Measurements from ENCODE around the gene FRMD8. TPM values are rescaled to one million over a fixed set of nuclear protein-coding genes. Genes with fewer than 3 reads are reported as not detected.
"Not testable (repeated sequence)": the region's sequence is repeated elsewhere in the genome, so short reads cannot be mapped to it uniquely, and the experiment has no call there.

FRMD8 gene
- polyA plus RNA-seq, 1 donor, result 11.4 TPM

DNA sequence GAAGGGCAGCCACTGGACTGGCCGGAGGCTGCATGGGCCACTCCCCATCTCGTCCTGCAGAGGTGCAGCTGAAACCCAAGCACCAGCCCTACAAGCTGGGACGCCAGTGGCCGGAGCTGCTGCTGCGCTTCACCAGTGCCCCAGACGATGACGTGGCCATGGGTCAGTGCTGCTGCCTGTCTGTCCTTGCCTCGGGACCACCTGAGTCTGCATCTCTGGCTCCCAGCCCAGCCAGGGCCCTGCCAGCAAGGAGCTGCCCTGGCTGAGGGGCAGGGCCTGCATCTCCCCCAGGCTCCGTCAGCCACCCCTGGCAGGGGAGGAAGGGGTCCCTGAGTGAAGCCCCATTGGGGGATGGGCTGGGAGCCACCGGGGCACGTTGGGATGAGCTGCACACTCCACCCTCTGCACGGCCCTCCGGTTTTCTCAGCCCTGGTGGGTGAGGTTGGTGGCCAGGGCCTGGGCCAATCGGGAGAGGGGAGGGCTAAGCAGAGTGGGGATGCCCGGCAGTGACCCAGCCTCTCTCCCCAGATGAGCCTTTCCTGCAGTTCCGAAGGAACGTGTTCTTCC is 7.2 kb downstream of the FRMD8 start:
- no peak for DNase-seq

DNA sequence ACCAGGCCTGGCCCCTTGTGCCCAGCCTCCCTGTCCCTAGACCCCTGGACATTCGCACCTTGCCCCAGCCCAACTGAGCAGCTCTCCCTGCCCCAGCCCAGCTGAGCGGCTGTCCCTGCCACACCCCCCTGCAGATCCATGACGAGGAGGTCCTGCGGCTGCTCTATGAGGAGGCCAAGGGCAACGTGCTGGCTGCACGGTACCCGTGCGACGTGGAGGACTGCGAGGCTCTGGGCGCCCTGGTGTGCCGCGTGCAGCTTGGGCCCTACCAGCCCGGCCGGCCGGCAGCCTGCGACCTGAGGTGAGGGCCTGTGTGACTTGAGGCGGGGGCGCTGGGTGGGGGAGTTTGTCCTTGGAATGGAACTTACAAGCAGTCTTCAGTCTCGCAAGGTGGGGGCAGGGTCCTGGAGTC is 7.7 kb downstream of the FRMD8 start:
- no peak for DNase-seq

DNA sequence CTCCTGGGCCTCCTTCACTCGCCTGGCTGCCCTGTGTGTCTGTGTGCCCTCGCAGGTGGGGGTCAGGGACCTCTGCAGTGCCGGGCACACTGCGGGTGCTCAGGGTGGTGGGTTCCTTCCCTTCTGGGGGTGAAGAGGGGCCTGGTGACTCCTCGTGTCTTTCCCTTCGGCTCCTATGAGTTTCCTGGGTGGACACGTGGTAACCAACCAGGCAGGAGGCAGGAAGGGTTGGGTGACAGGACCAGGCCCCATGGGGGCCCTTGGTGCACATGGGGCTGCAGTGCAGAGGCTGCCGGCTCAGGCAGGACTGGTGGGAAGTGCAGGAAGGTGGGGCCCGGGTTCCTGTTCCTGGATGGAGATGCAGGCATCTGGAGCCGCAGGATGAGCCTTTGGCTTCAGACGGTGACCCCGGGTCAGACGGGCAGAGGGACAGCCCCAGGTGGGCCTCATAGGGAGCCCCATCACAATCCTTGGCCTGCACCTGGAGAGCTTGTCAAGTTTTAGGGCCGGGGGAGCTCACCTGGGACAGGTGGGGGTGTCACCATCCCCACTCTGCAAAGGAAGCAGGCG is 9.6 kb downstream of the FRMD8 start:
- DNase-seq, result no peak

DNA sequence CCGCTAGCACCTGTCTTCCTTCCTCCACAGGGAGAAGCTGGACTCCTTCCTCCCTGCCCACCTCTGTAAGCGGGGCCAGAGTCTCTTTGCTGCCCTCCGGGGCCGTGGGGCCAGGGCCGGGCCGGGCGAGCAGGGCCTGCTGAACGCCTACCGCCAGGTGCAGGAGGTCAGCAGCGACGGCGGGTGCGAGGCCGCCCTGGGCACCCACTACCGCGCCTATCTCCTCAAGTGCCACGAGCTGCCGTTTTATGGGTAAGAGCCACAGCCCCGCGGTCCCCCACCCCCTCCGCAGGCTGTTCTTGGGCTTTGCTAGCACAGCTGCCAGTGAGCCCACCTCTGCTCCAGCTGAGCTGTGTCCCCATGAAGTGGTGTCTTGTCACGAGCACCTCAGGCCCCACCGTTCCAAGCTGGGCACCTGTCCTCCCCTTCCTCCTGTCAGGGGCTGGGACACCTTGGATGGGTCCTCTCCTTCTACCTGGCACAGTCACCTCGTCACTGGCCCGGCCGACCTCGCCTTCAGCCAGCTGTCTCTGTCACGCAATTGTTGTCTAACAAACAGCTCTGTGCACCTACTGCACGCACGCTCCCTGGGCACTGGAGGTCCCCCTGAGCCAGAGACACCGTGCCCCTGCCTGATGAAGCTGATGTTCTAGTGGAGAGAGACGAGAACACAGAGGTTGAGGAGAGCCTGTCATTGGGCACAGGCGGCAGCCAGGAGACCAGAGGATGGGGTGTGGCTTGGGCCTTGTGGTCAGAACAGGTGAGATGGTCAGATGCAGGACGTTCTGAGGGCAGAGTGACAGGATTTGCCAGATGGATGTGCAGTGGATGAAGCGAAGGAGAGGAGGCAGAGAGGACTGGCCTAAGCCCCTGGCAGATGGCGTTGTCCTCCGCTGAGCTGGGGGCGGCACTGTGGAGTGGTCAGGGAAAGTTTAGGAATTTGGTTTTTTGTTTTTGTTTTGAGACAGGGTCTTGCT is 10.6 kb downstream of the FRMD8 start:
- no peak for DNase-seq

DNA sequence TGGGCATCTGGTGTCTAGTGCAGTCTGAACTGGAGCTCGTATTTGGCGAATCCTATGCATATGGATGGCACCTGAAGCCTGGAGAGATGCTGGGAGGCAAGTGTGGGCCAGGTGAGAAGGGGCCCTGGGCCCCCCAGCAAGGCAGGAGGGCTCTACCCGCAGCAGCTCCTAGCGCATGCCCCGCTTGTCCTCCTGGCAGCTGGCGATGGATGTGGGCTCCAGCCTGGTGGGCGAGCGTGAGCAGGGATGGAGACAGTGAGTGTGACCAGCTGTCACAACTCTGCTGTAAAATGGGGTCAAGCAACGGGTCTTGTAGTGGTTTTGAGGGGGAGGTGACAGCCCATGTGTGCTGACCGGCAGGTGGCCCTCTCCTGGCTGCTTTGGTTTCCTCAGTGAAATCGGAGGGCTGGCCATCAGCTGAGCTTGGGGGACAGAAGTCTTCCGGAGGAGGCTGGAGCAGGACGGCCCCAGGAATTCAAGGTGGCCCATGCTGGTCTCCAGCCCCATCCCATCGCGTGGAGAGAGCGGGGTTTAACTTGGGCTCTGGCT is 12.0 kb downstream of the FRMD8 start:
- DNase-seq, result no peak

DNA sequence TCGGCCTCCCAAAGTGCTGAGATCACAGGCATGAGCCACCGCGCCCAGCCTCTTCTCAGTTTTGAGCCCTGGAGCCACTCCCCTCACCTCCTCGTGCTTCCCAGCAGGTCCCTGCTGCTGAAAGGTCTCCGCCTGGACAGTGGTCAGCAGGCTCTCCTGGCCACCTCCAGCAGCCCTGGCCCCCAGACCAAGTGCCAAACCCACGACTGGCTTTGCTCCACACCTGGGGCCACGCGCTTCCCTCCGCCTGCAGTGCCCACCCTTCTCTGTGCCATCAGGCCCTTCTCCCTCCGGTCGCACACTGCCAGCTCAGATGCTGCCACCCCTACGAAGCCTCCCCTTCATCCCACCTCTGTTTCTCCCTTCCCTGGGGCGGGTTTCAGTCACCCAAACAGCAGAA is 12.8 kb downstream of the FRMD8 start:
- DNase-seq, result no peak

DNA sequence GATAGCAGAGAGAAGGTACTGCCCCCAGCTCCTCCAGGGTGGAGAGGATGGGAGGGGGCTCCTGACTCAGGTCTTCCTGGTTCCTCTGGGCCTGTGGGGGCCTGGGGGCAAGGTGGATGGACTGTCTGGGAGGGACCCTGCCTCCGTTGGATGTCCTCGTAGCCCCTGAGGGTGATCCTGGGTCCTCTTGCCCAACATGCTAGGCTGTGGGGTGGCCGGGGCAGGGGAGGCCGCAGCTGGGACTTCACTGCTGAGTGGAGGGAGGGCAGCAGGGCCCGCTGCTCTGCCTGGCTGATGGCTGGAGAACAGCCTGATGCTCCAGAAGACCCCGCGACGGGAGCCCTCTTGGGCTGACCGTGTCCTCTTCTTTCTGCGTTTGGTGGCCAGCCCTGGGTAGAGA is 13.4 kb downstream of the FRMD8 start:
- no peak for DNase-seq

DNA sequence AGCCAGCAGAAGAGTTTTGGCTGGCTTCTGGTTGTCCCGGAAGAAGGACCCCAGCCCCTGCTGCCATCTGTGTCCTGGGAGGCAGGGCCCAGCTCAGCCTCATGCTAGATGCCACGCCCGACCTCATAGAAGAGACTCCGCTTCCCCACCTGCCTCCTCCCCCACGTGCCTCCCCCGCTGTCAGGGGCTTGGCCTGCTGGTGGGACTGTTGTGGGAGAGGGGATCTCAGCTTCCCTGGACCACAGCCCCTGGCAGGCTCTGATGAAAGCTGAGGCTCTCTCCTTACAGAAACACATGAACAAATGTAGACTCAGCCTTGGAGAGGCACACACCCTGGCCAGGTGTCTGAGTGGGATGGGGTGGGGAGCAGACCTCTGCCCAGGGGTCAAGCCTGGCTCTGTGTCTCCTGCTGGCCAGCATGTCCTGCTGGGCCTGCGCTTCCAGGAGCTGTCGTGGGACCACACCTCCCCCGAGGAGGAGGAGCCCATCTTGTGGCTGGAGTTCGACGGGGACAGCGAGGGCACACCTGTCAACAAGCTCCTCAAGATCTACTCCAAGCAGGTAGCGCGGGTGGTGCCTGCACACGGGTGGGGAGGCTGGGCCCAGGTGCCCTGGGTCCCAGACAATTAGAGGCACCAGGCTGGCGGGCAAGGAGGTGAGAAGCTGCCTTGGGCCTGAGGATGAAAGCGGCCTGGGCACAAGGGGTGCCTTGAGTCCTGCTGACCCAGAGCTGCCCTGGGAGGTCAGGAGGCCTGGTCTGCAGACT is 14.1 kb downstream of the FRMD8 start:
- DNase-seq, result no peak

DNA sequence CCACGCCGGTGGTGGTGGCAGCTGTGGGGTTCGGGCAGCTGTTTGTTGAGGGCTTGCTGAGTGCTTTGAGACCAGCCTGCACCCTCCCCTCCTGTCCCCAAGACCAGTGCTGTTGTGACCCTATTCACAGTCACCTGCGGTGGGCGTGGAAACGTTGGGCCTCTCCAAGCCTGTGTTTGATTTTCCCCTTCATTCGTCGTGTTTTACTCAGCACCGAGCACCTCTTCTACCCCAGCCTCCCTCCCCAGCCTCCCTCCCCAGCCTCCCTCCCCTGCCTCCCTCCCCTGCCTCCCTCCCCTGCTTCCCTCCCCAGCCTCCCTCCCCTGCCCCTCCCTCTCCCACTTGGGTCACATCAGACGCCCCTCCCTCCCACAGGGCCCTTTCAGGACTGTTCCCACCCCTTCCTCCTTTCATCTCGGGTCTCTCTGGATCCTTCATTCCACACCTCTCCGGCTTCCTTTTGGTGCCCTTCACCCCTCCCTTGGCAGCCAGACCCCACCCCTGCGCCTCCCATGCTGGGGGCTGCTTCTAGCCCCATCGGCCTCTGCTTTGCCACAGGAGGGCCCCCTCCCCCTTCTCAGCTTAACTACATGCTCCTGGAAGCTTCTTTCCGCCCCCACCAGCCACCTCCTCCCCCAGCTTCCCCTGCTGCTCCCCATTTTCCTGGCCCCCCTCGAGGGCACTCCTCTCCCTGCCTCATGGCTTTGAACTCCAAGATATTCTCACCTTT is 14.8 kb downstream of the FRMD8 start:
- no peak for DNase-seq

DNA sequence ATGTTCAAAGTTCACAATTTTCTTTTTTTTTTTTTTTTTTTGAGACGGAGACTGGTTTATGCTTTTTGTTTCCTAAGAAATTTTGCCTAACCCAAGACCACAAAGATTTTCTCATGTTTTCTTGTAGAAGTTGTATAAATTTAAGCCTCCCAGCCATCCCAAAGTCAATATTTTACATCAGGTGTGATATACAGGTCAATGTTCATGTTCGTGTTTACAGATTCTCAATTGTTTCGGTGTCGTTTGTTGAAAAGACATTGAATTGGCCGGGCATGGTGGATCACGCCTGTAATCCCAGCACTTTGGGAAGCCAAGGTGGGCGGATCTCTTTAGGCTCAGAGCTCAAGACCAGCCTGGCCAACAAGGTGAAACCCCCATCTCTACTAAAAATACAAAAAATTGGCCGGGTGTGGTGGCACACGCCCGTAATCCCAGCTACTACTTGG is 15.4 kb downstream of the FRMD8 start:
- DNase-seq, result no peak

DNA sequence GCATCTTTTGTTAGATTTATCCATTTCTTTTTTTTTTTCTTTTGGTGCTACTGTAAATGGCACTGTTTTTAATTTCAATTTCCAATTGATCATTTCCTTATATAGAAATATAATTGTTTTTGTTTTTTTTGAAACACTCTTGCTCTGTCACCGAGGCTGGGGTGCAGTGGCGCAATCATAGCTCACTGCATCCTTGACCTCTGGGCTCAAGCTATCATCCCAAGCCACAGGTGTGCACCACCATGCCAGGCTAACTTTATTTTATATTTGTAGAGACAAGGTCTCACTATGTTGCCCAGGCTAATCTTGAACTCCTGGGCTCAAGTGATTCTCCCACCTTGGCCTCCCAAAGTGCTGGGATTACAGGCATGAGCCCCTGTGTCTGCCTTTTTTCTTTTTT is 16.4 kb downstream of the FRMD8 start:
- DNase-seq, result no peak

DNA sequence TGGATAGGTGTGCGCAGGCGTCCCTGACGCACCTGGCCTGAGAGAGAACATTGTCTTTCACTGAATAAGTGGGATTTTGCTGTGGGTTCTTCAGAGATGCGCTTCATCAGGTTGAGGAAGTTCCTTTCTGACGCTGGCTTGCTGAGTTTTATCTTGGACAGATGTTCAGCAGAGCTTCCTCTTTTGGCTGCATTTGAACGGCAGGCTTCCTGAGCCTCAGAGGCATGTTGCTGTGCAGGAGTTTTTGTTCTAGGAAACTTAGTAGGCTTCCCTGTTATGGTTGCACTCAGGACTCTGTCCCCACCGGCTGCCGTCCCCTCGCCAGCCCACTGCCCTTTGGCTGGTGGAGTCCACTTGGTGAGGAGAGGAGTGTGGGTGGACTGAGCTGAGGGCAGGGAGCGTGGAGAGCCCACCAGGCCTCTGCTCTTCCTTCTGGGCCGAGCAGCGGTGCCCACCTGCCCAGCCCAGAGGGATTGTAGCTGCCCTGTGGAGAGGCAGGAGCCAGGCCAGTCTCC is 17.2 kb downstream of the FRMD8 start:
- no peak for DNase-seq

DNA sequence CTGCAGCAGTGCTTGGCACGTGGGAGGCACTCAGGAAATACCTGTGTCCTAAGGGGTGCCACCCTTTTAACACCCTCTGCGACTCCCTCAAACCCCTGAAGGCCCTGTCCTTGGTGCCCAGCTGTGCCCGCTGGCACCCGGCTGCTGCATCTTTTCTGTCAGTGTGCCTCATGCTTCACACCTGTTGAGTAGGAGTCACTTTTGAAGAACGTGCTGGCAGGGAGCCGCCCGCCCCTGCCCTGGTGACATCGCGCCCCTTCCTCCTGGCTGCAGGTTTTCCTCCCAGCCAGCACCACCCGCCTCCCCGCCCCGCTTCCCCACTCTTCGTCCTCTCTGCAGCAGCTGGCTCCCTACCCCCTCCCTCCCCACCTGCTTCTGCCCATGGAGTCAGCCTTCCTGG is 17.8 kb downstream of the FRMD8 start:
- no peak for DNase-seq

DNA sequence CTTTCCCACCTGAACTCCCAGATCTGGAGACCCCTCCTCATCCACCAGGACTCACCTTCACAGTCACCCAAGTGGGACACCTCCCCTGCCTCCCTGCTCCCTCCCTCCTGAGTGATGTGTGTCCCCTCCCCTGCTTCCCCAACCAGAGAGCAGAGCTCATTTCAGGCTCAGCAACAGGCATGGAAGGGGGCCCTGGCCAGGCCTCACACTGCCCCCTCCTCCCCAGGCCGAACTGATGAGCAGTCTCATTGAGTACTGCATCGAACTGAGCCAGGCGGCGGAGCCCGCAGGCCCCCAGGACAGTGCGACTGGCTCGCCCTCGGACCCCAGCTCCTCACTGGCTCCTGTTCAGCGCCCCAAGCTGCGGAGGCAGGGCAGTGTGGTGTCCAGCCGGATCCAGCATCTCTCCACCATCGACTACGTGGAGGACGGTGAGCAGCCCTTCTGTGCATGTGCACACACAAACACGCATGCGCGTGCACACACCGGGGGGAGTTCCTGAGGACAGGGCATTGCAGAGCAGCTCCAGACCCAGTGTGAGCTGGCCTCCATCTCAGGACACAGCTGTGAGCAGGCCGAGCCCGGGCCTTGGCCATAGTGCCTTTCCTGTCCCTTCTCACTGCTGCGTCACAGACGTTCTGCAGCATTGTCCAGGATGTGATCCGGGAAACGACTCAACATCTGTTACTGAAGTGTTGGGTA is 18.4 kb downstream of the FRMD8 start:
- no peak for DNase-seq

DNA sequence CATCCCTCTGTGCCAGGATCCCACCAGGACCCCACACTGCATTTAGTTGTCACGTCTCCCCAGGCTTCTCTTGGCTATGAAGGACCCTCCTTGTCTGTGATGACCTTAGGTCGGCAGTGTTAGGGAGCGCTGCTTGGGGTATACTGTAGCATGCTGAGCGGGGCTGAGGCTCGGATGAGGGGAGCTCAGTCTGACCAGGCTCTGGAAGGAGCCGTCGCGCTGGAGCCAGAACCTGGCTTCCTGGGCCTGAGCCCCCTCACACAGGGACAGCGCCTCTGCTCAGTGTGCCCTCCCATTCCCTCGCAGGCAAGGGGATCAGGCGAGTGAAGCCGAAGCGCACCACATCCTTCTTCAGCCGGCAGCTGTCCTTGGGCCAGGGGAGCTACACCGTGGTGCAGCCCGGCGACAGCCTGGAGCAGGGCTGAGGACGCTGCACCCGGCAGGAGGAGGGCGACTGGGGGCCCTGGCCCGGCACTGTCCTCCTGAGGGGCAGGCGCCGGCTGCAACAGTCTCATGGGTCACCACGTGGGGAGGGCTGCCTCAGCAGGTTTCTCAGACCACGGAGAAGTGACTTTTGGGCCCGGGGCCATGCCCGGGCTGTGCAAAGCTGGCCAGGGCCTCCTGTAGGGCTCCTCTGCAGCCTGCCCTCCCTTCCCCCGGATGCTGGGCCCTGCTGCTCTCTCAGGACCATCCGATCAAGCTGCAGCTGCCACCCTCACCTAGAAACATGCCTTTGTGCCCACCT is 24.7 kb downstream of the FRMD8 start:
- no peak for DNase-seq

DNA sequence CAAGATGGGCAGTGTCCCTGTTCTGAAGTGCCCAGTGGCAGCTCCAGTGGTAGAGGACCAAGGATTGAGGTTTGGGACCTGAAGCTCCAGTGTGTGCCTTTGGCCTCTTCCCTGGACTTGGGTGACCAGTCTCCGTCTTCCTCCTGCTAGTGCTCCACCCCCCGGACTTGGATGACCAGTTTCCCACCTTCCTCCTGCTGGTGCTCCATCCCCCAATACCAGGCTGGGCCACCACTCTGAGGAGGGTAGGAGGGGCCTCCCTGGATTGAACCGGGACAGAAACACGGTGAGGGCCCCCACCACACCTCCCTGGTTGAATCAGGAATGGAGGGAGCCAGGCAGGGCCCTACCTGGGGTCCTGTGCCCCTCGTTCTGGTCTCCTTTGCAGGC is 25.2 kb downstream of the FRMD8 start:
- no peak for DNase-seq

DNA sequence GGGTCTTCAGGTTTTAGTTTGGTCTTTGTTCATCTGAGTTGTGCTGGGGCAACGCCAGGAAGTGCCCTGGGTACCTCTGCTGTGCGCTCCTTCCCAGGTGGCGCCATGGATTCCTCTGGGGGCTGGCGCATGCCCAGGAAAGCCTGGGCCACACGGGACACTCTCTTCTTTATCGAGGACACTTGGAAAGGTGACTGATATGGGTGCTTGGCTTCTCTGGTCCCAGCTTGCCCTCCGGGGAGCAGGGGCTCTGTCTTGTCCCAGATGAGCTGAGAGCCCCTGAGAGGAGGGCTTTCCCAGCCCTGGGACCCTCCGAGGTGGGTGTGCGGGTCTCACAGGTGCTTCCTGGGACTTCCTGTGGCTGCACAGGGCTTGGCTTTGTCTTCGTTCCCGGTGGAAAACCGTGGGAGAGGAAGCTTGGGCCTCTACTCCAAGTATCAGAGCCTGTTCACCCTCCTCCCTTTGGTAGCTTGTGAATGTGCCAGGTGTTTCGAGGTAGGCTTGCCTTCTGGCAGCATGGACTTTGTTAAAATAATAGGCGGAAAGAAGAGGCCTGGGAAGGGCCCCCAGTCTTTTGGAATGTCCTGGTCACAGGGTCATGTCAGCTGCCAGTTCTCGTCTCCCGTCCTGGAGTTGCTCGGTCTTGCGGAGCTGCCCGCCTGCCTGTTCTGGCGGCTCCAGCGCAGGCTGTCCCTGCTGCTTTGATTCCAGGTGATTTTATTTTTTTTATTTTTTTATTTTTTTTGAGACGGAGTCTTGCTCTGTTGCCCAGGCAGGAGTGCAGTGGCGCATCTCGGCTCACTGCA is 26.0 kb downstream of the FRMD8 start:
- no peak for DNase-seq

DNA sequence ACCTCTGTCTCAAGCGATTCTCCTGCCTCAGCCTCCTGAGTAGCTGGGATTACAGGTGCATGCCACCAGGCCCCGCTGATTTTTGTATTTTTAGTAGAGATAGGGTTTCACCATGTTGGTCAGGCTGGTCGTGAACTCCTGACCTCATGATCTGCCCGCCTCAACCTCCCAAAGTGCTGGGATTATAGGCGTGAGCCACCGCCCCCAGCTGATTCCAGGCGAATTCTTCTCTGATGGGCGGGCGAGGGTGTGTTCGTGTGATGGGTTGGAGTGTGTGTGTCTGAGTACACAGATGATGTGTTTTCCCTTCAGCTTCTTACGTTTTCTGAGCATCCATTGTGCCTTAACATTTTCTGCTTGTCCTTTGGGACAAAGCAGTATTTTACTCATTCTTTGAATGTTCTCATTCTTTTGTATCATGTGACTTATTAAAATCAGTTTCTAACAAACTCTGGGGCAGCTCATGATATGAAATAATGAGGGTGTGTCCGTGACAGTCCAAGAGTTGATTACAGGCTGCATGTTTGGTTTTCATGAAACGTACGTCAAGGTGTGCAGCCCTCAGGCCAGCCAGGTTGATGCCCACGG is 26.7 kb downstream of the FRMD8 start:
- DNase-seq, result not testable (repeated sequence)

Data from hindlimb muscle (tissue), 1 donor.